ENCODE results near the gene AGXT2. TPM values are rescaled to one million over a fixed set of nuclear protein-coding genes. Genes with fewer than 3 reads are reported as not detected.

Gene AGXT2
- total RNA-seq, 1 donor from 2014 or later = not detected

DNA sequence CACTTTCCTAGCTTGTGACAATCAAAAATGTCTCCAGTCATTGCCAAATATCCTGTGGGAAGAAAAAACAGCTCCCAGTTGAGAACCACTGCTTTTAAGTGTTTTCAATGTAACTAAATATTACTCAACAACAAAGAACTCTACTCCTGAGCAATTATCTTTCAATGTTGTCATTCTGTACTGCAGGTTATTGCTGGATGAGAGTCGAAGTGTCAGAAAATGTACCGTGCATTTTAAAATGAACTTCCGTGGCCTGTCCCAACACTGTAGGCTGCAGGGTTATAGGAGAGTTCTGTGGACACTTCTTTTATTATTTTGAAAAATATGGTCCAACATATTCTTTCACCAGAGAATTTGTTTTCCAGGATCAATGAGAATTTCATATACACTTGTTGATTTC lies 34.8 kb upstream of the AGXT2 start:
- Mint-ChIP-seq H3K4me3 (ENCODE audit: unreplicated experiment) (no peak overlapping the region), H3K9me3 (ENCODE audit: unreplicated experiment) (no peaks in the 10 kb centered on the region), H3K27ac (ENCODE audit: unreplicated experiment) (no peak overlapping the region), H3K4me1 (ENCODE audit: unreplicated experiment) (no peaks in the 10 kb centered on the region), H3K36me3 (ENCODE audit: low read depth, unreplicated experiment) (no peaks in the 10 kb centered on the region), H3K27me3 (ENCODE audit: unreplicated experiment) (peaks cover 2% of the 10 kb centered on the region)
- DNase-seq (ENCODE audit: low spot score) = no peak
- TF ChIP-seq, protein P1, sequence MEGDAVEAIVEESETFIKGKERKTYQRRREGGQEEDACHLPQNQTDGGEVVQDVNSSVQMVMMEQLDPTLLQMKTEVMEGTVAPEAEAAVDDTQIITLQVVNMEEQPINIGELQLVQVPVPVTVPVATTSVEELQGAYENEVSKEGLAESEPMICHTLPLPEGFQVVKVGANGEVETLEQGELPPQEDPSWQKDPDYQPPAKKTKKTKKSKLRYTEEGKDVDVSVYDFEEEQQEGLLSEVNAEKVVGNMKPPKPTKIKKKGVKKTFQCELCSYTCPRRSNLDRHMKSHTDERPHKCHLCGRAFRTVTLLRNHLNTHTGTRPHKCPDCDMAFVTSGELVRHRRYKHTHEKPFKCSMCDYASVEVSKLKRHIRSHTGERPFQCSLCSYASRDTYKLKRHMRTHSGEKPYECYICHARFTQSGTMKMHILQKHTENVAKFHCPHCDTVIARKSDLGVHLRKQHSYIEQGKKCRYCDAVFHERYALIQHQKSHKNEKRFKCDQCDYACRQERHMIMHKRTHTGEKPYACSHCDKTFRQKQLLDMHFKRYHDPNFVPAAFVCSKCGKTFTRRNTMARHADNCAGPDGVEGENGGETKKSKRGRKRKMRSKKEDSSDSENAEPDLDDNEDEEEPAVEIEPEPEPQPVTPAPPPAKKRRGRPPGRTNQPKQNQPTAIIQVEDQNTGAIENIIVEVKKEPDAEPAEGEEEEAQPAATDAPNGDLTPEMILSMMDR (IDR thresholded peaks at IDR 0.05; ENCODE audit: unreplicated experiment) = no peak

DNA sequence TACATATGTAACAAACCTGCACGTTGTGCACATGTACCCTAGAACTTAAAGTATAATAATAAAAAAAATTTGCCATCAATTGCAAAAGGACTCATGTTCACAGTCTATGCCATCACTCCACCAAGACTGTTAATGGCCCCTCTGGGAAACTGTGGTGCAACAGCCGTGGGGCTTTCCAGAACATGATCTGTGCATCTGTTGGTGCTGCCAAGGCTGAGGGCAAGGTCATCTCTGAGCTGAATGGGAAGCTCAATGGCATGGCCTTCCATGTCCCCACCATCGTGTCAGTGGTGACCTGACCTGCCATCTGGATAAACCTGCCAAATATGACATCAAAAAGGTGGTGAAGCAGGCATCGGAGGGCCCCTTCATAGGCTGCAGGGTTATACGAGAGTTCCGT lies 33.4 kb upstream of the AGXT2 start:
- Mint-ChIP-seq H3K36me3 (ENCODE audit: low read depth, unreplicated experiment) (no peaks in the 10 kb centered on the region), H3K4me3 (ENCODE audit: unreplicated experiment) (no peak overlapping the region), H3K9me3 (ENCODE audit: unreplicated experiment) (no peaks in the 10 kb centered on the region), H3K4me1 (ENCODE audit: unreplicated experiment) (no peaks in the 10 kb centered on the region), H3K27ac (ENCODE audit: unreplicated experiment) (no peak overlapping the region), H3K27me3 (ENCODE audit: unreplicated experiment) (no peaks in the 10 kb centered on the region)
- no peak for DNase-seq (ENCODE audit: low spot score)
- TF ChIP-seq, protein P1 (IDR thresholded peaks at IDR 0.05; ENCODE audit: unreplicated experiment) = no peak

DNA sequence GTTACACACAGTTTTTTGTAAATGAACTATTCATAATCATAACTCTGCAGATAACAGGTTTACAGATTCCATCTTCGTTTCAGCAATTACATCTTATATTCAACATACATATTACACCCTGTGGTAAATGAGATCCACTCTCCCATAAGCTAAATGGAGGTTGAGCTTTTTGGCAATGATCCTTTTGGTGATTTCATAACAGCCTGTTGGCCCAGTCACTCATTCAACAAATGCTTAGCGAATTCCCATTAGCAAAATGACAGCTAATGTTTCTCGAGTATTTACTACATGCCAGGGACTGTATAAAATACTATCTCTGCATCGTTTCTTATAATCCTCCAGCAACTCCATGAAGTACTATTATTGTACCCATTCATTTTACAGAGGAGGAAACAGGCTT lies 25.4 kb upstream of the AGXT2 start:
- TF ChIP-seq, protein P1 (IDR thresholded peaks at IDR 0.05; ENCODE audit: unreplicated experiment) = no peak
- DNase-seq (ENCODE audit: low spot score) = no peak
- Mint-ChIP-seq H3K27me3 (ENCODE audit: unreplicated experiment) (no peaks in the 10 kb centered on the region), H3K27ac (ENCODE audit: unreplicated experiment) (no peak overlapping the region), H3K4me1 (ENCODE audit: unreplicated experiment) (no peaks in the 10 kb centered on the region), H3K36me3 (ENCODE audit: low read depth, unreplicated experiment) (no peaks in the 10 kb centered on the region), H3K9me3 (ENCODE audit: unreplicated experiment) (no peaks in the 10 kb centered on the region), H3K4me3 (ENCODE audit: unreplicated experiment) (no peak overlapping the region)

DNA sequence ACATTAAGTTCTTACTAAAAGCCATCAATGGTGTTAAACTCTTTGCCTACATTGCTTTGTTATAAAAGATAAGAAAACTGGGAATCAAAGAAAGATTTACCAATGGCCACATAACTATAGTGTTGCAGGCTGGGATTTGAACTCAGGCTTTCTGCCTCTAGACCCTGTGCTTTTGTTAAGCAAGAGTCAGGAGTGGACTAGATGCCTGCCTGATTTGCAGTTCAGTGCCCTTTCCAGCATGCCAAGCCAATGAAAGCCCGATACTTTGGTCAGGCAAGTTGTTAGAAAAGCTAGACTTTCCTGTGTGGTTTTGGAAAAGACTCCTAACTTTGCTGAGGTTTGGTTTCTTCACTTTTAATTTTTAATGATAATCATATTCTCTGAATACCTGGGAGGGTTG lies 21.4 kb upstream of the AGXT2 start:
- H3K4me1 Mint-ChIP-seq (ENCODE audit: unreplicated experiment) = no peaks in the 10 kb centered on the region
- peaks cover 2% of the 10 kb centered on the region for H3K27me3 Mint-ChIP-seq (ENCODE audit: unreplicated experiment)
- no peaks in the 10 kb centered on the region for H3K9me3 Mint-ChIP-seq (ENCODE audit: unreplicated experiment)
- no peaks in the 10 kb centered on the region for H3K36me3 Mint-ChIP-seq (ENCODE audit: low read depth, unreplicated experiment)
- TF ChIP-seq, protein P1 (IDR thresholded peaks at IDR 0.05; ENCODE audit: unreplicated experiment) = no peak
- H3K27ac Mint-ChIP-seq (ENCODE audit: unreplicated experiment) = no peak overlapping the region
- no peak overlapping the region for H3K4me3 Mint-ChIP-seq (ENCODE audit: unreplicated experiment)
- no peak for DNase-seq (ENCODE audit: low spot score)

DNA sequence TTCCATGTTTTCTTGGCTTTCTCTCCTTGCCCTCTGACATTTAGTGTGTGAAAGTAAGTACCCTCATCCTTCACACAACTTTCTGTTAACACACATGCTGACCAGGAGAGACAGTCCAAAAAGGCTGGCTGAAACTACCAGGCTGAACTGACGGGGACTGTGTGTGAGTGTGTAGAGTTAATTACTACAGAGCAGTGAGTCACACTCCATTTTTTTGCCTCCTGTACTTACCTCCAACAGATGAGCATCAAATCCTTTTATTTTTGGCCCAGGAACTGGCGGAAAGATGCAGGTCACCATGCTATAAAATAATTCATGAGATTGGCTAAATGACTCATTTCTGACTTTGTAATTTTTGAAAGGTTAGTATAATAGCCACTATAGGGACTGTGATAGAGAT lies 20.2 kb upstream of the AGXT2 start:
- TF ChIP-seq, protein P1 (IDR thresholded peaks at IDR 0.05; ENCODE audit: unreplicated experiment) = no peak
- Mint-ChIP-seq H3K27me3 (ENCODE audit: unreplicated experiment) (peaks cover 2% of the 10 kb centered on the region), H3K36me3 (ENCODE audit: low read depth, unreplicated experiment) (no peaks in the 10 kb centered on the region), H3K27ac (ENCODE audit: unreplicated experiment) (no peak overlapping the region), H3K4me3 (ENCODE audit: unreplicated experiment) (no peak overlapping the region), H3K9me3 (ENCODE audit: unreplicated experiment) (no peaks in the 10 kb centered on the region), H3K4me1 (ENCODE audit: unreplicated experiment) (no peaks in the 10 kb centered on the region)
- DNase-seq (ENCODE audit: low spot score) = no peak

Measured in endothelial cell (in vitro differentiated cells).